Testis (tissue), 2 donors: ENCODE data around the gene TENT5A.

Experiments used
- POLR2A ChIP-seq: fragments of 450-650 bp; IDR thresholded peaks from one replicate; pipeline ENCODE4 v1.6.1; 2017; ENCODE audit warnings: antibody characterized with exemption, mild to moderate bottlenecking, moderate library complexity
- TF ChIP-seq, protein P1 (sequence below), 3 experiments: fragments of 450-650 bp in 2 of 3; fragments of 200-600 bp in 1 of 3; sonication (generic) in 1 of 3; IDR thresholded peaks; one replicate each; pipeline ENCODE4 v1.5.1; 2016 to 2019; ENCODE audit warnings: antibody characterized with exemption in 3 of 3, mild to moderate bottlenecking in 2 of 3, moderate library complexity in 1 of 3

DNA sequence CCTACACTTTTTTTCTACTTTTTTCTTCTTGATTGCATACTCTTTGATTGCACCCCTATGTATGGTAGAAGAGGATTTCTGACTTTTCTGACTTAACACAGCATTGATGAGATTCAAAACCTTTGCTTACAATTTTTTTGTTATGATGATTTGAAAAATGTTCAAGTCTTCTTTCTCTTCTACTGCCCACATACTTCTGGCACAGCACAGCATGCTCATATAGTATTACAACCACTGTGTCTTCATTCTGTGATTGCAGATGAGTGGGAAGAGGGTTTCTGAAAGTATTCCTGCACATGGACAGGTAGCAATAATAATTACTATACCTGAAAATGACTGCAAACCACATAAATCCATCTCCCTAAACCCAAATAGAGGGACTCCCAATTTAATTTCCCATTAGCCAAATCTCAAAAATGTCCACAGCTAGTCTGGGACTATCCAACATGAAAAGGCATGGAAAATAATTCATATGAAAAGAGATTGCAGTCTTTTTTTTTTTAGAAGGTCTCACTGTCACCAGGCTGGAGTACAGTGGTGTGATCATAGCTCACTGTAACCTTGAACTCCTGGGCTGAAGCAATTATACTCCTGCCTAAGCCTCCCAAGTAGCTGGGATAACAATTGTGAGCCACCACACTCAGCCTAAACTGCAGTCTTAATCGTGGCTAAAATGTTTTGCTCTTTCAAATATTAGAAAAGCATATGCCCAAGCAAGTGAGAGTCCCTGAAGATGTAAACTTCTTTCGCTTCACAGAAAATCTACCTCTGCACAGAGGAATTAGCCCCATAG lies 15.9 kb upstream of the TENT5A start:
- TF ChIP-seq, protein P1, sequence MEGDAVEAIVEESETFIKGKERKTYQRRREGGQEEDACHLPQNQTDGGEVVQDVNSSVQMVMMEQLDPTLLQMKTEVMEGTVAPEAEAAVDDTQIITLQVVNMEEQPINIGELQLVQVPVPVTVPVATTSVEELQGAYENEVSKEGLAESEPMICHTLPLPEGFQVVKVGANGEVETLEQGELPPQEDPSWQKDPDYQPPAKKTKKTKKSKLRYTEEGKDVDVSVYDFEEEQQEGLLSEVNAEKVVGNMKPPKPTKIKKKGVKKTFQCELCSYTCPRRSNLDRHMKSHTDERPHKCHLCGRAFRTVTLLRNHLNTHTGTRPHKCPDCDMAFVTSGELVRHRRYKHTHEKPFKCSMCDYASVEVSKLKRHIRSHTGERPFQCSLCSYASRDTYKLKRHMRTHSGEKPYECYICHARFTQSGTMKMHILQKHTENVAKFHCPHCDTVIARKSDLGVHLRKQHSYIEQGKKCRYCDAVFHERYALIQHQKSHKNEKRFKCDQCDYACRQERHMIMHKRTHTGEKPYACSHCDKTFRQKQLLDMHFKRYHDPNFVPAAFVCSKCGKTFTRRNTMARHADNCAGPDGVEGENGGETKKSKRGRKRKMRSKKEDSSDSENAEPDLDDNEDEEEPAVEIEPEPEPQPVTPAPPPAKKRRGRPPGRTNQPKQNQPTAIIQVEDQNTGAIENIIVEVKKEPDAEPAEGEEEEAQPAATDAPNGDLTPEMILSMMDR (IDR thresholded peaks at IDR 0.05) = no peak
- no peak for TF ChIP-seq POLR2A
